GM19035 (cell line): Measurements from ENCODE around the gene DROSHA.

Source experiments
- ATAC-seq: cut with Tn5 transposase; IDR thresholded peaks from one replicate; pipeline ENCODE4 v1.9.1; 2021; ENCODE audit not compliant: unreplicated experiment

DROSHA gene

GRCh38 chr5:31470608-31471007, 61.3 kb downstream of the DROSHA start:
- no peak for ATAC-seq

DNA sequence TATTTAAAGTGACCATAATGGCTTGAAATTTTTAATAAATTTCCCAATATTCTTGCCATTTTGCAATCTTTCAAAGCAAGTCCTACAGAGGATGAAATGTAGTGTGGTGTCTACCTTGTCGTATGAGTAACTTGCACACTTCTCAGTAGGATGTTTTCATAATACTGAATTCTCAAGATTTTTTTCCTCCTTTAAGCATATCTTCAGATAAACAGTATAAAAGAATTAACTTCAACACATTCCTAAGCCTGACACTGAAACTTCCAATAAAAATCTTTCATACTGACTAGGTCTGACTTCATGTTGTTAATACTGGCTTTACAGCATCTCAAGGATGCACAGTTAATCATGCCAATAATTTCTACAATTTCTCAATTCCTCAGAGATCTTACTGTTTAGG, 62.0 kb downstream of the DROSHA start:
- ATAC-seq = no peak

- ATAC-seq = no peak
Observed at GRCh38 chr5:31469466-31469865, 62.4 kb downstream of the DROSHA start.

DNA sequence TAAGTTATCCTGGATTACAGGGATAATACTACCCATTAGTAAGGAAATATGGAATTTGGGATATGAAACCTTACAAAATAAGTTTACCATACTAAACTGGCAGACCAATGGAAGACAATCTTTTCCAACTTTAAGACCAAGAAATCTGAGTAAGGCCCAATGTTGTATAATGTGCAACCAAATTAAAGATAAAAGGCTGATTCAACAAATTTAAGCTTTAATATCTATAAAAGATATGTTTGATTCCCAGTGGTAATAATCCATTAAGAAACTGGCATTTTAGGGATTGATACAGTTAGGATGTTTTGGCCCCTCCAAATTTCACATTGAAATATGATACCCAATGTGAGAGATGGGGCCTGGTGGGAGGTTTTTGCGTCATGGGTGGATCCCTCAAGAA, 66.6 kb downstream of the DROSHA start:
- no peak for ATAC-seq

- ATAC-seq = no peak
Observed at GRCh38 chr5:31464081-31464480, 67.8 kb downstream of the DROSHA start.

DNA sequence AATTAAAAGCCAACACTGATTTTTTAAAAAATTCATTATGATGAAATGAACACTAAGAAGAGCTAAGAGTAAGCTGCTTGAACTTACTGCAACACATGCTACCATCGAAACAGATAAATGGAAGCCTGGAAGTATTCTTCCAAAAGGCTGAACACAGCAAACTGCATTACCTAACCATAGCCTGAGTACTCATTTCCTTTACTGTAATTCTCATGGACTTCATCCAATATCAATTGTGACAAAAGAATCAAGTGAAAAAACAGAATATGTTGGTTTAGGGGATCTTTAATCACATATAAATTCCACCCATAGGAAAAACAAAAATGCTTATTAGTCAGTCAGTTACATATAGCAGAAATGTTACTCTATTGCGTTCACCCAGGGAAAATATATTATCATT, 68.5 kb downstream of the DROSHA start:
- no peak for ATAC-seq

DNA sequence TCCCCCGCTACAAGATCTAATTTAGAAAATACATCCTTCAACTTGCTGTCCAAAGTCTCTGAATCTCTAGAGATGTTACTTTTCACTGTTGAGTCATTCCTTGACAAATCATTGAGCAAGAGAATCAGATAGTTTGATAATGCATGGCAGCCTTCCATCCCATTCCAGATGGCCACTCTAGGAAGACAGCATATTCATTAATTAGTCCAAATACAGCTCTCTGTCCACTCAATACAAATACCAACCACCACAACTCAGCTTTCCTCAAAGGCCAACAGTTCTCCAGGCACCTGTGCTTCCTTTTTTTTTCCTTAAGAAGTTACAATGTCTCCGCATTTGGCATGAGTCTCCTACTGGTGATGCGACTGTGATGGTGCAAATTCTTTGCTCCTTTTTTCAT, 72.3 kb downstream of the DROSHA start:
- ATAC-seq = no peak

DNA sequence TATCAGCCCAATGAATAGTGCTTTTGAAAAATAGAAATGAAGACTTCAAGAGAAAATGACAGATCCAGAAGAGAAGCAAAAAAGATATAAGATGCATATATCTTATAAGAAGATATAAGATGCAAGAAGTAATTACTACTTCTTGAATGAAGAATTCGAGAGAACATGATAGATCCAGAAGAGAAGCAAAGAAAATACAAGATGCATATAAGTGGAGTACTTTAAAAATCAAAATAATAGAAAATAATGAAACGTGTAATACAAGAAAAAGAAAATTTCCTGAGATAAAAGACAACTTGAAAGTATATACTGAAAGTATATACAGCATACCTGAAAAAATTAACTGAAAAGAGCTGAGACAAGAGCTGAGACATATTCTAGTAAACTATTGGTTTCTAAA, 76.7 kb downstream of the DROSHA start:
- no peak for ATAC-seq

GRCh38 chr5:31453522-31453921, 78.4 kb downstream of the DROSHA start:
- no peak for ATAC-seq

DNA sequence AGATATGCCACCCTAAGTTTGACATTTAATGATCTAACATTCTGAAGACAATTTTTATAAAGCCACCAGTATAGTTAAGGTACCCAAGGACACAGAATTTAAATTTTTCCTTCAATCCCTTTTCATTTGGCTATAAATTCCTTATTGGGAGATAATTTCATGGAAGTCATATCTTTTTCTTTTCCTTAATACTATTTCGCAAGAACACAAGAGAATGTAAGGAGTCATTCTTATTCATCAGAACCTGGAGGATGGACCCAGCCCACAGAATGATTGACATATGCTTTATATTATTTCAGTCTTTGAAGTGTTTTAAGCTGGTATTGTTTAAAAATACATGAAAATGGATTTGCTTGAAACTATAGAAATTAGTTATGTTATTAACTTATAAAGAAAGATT, 79.6 kb downstream of the DROSHA start:
- ATAC-seq = no peak

- ATAC-seq = no peak
Observed at GRCh38 chr5:31449962-31450361, 81.9 kb downstream of the DROSHA start.

GRCh38 chr5:31449174-31449573, 82.7 kb downstream of the DROSHA start:
- ATAC-seq = no peak

DNA sequence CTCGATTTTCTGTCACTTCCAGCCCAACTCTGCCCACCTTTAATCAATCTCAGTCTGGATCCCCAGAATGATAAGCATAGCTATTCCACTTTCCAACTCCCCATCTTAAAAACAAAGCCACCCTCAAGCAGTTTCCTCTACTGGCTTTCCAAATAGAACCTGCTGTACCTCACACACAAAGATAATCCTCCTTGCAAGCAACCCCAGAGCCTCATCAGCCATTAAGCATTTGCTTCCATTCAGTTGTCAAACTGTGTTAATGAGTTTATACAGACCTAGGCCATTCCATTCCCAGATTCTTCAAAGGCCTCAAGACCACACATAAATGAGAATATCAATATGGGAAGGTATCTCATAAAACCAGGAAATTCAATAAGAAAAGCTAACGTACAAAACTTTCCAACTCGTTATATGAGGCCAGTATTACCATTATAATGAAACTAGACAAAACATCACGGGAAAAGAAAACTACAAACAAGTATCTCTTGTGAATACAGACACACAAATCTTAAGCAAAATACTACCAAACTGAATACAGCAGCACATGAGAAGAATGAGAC, 86.8 kb downstream of the DROSHA start:
- no peak for ATAC-seq

- ATAC-seq = no peak
Observed at GRCh38 chr5:31443572-31443971, 88.3 kb downstream of the DROSHA start.

DNA sequence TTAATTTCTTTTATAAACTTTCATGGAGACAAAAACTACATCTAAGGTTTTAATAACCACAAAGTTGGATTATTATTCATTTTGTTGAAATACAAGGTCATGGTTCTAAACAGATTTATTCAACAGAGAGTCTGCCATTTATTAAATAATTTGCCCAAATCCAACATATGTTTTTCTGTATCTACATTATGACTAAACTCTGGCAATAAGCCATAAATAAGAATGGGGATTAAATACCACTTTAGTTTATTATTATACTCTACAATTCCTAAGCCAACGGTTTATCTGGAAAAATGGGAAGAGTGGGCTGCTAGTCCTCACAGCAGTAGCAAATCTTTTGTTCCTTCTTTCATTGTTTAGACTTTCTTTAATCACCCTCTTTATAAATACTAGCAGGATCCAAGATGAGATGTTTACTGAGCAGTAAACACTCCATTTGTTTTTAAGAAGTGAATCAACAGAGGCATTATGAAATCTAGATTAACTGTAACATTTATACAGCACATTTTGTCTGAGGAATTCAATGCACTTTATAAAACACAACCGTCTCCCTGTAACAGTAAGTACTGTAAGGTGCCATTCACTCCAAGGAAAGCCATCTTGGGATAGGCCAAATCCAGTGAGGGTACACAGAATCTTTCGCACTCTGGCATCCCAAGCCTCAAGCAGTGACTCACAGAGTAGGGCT, 89.7 kb downstream of the DROSHA start:
- ATAC-seq = no peak

DNA sequence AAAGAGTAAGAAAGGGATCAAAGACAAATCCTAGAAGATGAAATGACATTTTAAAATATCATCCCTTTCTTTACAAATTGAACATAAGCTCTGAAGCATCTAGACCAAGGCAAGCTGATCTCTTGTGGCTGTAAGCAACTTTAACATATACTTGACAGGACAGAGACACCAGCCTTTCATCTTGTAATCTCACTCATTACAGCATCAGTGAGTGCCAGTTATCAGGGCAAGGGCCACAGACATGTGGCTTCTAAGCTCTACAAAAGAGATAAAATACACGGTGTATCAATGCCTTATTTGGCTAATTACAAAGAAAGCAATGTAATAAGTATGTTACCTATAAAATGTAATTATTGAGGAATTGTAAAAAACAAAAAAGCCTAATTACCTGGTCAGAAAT, 95.0 kb downstream of the DROSHA start:
- no peak for ATAC-seq

GRCh38 chr5:31435730-31436129, 96.2 kb downstream of the DROSHA start:
- ATAC-seq = no peak

GRCh38 chr5:31434898-31435297, 97.0 kb downstream of the DROSHA start:
- ATAC-seq = no peak

DNA sequence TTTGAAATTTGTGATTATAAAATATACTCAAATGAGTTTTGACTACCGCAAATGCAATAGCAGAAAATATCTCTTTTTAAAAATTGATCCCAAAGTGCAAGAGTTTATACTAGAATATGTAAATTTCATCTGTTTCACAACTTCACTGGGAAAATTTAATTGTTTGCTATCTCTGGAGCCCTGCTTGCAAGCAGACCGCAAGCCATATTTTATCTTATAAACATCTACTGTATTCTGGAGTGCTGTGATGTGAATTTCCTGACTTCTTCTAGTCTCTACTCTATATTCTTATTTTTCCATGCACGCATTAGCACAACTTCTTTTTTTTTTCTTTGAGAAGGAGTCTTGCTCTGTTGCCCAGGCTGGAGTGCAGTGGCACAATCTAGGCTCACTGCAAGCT, 98.7 kb downstream of the DROSHA start:
- ATAC-seq = no peak

GRCh38 chr5:31427724-31428309, 104.1 kb downstream of the DROSHA start:
- no peak for ATAC-seq

GRCh38 chr5:31427013-31427723, 104.7 kb downstream of the DROSHA start:
- ATAC-seq = no peak
